ENCODE measurements around the gene ZC3H12A.

GRCh38 chr1:37474046-37474696, at the start of gene ZC3H12A:
- TF ChIP-seq CTCF (conservative IDR thresholded peaks at IDR 0.05) = no peak
- no peak for TF ChIP-seq ZFX (IDR thresholded peaks at IDR 0.05)

Data from C4-2B (cell line).